Measurements from ENCODE around the gene RAD54L2.
A peak's percentile ranks its signal among the peaks of the same experiment; 100 is the strongest.

Gene RAD54L2

DNA sequence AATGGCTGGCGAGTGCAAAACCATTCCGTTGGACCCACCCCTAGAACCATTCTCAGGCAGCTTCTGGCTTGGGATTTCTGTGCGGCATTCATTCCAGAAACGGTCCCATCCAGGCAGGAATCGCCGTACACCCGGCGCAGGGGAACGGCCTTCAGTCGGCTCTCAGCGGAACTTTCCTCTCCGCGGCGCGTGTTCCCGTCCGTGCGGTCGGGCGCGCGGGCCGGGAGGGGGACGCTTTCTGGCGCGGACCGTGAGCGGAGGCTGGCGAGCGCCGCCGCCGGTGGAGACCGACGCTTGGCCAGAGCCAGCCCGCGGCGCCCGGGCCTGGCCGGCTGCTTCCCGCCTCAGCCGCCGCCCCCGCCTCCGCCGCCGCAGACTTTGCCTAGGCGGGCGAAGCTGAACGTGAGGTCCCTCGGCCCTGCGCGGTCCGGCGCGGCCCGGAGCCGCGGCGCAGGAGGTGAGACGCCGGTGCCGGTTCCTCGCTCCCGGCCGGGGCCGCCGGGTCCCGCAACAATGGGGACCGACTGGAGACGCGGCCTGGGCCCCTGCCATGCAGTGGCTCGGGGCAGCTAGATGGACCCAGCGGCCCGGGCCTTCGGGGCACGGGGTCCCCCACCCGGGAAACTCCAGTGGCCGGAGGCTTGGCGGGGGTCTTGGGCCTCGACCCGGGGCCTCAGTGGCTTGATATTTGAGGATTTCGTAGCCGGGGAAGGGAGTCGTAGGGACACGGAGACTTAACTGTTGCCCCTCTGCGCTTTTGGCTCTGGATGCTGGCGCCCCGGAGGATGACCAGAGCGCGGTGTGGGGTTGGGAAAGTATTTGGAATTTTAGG is at the start of gene RAD54L2:
Gene RAD54L2 (plus strand): TSS at position 261 of the 832 bp plus-strand sequence. CDS start 51,702 bp downstream, outside the sequence.
- DNase-seq (ENCODE audit: extremely low read depth, low read depth), result peak; percentile 51
- TF ChIP-seq, protein P1, sequence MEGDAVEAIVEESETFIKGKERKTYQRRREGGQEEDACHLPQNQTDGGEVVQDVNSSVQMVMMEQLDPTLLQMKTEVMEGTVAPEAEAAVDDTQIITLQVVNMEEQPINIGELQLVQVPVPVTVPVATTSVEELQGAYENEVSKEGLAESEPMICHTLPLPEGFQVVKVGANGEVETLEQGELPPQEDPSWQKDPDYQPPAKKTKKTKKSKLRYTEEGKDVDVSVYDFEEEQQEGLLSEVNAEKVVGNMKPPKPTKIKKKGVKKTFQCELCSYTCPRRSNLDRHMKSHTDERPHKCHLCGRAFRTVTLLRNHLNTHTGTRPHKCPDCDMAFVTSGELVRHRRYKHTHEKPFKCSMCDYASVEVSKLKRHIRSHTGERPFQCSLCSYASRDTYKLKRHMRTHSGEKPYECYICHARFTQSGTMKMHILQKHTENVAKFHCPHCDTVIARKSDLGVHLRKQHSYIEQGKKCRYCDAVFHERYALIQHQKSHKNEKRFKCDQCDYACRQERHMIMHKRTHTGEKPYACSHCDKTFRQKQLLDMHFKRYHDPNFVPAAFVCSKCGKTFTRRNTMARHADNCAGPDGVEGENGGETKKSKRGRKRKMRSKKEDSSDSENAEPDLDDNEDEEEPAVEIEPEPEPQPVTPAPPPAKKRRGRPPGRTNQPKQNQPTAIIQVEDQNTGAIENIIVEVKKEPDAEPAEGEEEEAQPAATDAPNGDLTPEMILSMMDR (IDR thresholded peaks at IDR 0.05; ENCODE audit: low read depth, low read length), result no peak; the same call in none of the 2 replicates

- TF ChIP-seq, protein P1 (IDR thresholded peaks at IDR 0.05; ENCODE audit: low read depth, low read length), result no peak
- DNase-seq (ENCODE audit: extremely low read depth, low read depth), result peak; percentile 79
Measured at GRCh38 chr3:51498876-51499738, 39.4 kb upstream of the RAD54L2 start.

DNA sequence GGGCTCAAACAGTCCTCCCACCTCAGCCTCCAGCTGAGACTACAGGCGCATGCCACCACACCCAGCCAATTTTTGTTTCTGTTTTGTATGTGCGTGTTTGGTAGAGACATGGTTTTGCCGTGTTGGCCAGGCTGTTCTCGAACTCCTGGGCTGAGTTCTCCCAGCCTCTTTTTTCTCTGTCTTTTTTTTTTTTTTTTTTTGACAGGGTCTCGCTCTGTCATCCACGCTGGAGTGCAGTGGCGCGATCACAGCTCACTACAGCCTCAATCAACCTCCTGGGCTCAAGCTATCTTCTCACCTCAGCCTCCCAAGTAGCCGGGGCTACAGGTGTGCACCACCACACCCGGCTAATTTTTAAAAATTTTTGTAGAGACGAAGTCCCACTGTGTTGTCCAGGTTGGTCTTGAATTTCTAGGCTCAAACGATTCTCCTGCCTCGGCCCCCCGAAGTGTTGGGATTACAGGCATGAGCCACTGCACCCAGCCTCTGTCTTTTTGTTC is 37.8 kb upstream of the RAD54L2 start:
- TF ChIP-seq, protein P1 (IDR thresholded peaks at IDR 0.05; ENCODE audit: low read depth, low read length), result no peak
- no peak for DNase-seq (ENCODE audit: extremely low read depth, low read depth)

- TF ChIP-seq, protein P1 (IDR thresholded peaks at IDR 0.05; ENCODE audit: low read depth, low read length), result peak; percentile 91
- peak; percentile 36 for DNase-seq (ENCODE audit: extremely low read depth, low read depth)
Measured at GRCh38 chr3:51501833-51502561, 36.5 kb upstream of the RAD54L2 start.

- no peak for DNase-seq (ENCODE audit: extremely low read depth, low read depth)
- TF ChIP-seq, protein P1 (IDR thresholded peaks at IDR 0.05; ENCODE audit: low read depth, low read length), result no peak
Measured at GRCh38 chr3:51502562-51502910, 36.0 kb upstream of the RAD54L2 start.

DNA sequence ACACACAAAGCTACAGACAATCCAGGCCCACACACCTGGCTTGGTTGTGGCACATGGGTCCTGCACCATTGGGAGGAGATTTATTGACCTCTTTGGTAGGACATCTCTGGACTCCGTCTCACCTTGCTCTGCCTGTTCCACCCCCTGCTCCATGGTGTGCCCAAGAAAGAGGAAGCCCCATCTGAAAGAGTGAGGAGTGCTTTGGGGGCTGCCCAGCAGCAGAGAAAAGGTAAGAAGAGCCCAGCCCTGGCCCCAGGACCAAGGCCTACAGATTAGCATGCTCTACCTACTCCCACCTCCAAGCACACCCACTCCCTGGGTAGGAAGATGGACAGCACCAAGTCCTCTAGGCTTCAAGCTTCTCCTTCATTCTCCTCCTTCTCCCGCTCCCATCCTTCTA is 35.5 kb upstream of the RAD54L2 start:
- TF ChIP-seq, protein P1 (IDR thresholded peaks at IDR 0.05; ENCODE audit: low read depth, low read length), result no peak
- DNase-seq (ENCODE audit: extremely low read depth, low read depth), result no peak
